GM20431 (cell line): ENCODE results near the gene HAND2.

Experiments used
- in situ Hi-C: fragments of 300-500 bp; cut with MseI, MboI; formaldehyde crosslinking; loops from one replicate; pipeline ENCODE4 v1.15.0; 2020; ENCODE audit warnings: low sequenced_read_pairs; ENCODE audit not compliant: unreplicated experiment

Gene HAND2

DNA sequence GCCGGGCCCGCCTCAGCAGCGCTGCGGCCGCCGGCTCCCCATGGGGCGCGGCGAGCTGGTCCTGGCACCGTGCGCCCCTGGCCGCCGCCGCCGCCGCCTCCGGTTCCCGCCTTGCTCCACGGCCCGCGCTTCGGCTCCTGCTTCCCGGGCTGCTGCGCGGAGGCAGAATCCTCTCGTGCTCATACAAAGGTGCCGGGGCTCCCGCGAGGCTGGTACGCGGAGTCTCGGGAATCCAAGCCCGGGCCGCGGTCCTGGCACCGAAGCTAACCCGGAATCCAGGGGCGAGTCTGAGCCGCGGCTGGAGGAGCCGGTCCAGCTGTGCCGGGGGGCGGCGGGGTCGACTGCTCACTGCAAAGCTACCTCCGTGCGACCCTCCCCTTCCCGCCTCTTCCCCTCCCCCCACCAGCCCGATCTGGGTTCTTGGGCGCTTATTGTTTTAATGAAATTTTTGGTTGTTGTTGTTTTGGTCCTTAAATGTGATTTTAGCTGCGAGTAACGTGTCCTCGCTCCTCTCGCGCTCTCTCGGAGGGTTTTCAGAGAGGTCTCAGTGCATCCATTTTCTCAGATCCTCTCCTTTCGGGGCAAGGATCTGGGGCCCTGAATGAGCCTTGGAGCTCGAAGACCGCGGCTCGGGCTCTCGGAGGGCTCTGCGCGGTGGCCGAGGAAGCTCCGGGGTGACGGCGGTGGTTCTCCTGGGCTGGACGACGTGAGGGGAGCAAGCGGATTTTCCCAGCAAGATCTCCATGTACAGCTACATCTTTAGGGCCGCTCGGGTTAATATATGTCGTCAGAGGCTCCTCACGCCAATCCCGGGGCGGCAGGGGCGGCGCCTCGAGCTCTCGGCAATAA, at the start of gene HAND2:
Gene HAND2 (minus strand): TSS at position 753 of the 849 bp plus-strand sequence. CDS start 940 bp downstream, outside the sequence.
- in situ Hi-C loops: no loop called here

- in situ Hi-C loops: no loop called here
Observed at GRCh38 chr4:173578956-173579355, 48.9 kb upstream of the HAND2 start.

DNA sequence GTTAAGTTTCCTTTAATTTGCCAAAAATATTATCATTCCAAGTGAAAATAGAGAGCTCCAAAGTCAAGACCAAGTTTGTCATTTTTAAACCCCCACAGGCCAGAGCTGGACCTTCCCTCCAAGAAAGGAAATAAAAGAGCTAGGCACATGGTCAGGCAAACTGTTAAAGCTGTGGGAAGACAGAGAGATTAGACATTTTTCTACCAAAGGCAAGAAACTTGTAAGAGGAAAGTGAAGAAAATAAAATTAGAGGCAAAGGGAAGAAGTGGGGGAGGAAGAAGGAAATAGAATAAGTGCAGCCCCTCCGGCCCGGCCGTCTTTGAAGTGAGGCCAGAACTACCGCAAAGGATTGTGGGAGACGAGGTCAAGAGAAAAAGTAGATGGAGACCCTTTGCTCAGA, 47.9 kb upstream of the HAND2 start:
- in situ Hi-C loops: no loop called here

DNA sequence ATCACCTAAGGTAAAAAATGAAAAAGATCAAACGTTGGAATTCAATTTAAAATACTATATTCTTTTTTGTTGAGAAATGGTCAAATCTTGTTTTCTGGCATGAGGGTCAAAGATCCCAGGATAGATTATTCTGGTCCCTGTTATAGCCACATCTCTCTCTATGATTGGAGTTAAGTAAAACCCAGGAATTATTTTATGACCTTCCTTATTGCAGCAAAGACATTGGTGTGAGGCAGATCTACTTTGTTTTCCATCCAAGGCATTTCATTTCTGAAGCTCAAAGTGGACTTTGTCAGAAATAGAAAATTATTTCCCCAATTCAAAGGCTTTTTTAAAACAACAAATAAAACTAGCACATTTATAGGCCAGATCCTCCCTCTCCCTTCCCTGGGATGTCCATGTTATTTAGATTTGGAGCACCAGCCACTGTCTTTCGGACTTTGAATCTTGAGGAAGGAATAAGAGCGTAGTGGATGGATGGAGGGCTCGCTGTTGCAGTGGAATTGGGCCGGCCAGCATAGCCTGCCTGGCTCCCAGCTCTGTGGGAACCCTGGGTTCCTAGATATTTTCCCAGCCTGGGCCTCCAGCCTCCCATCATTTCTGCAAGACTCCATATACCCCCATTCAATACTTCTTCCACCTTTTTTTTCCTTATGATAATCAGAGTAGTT, 45.6 kb upstream of the HAND2 start:
- in situ Hi-C loops: no loop called here

DNA sequence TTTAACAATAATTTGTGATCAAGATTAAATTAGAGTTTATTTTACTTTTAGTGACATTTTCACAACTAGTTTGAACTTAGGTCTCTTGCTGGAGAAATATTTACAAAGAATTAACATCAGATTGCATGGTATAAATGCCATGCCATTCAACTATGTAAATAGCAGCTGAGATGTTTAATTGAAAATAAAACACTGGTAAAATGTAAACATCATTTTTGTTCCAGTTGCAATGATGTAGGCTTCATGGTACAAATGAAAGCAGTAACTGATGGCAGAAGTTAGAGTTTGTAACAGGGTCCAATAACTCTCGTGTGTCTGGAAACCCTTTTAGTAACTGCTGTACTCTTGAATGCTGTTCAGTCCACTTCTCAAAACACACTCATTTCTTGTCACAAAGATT, 43.7 kb upstream of the HAND2 start:
- in situ Hi-C loops: no loop called here

DNA sequence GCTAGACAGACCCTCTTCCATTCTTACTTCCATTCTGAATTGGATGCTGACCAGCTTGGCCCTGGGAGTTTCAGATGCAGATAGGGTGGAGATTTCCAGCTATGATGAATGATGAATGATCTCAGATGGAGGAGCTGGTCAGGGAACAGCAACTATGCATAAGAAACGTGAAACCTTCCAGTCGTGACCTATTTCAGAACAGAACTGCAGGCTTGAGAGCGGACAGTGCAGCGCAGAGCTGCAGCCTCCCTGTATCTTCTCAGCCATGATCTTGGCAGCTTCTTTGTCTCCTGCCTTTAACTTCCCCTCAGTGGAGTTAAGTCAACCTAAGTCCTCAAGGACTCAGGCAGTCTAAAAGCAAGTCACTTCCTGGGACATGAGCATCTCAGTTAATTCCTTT, 43.3 kb upstream of the HAND2 start:
- in situ Hi-C loops: no loop called here

- in situ Hi-C loops: no loop called here
Observed at GRCh38 chr4:173572493-173573129, 42.6 kb upstream of the HAND2 start.

DNA sequence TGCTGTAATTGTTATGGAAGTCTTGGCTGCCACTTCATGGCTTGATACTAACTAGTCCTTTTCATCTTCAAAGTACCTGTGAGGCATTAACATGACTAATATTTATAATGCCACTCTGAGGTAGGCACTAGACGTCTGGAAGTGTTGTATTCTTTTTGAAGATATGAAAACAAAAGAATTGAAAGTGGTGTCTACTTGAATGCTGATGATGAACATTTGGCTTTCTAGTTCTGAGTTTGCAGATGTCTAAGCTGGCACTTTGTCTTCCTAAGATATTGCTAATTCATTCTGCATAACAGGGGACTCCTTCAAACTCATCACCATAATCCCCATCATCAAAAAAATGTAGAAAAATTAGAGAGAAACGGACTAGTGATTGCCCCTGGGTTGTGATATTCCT, 41.6 kb upstream of the HAND2 start:
- in situ Hi-C loops: no loop called here

- in situ Hi-C loops: no loop called here
Observed at GRCh38 chr4:173565281-173565680, 35.3 kb upstream of the HAND2 start.

- in situ Hi-C loops: no loop called here
Observed at GRCh38 chr4:173564461-173564860, 34.4 kb upstream of the HAND2 start.

- in situ Hi-C loops: no loop called here
Observed at GRCh38 chr4:173560896-173561295, 30.9 kb upstream of the HAND2 start.

DNA sequence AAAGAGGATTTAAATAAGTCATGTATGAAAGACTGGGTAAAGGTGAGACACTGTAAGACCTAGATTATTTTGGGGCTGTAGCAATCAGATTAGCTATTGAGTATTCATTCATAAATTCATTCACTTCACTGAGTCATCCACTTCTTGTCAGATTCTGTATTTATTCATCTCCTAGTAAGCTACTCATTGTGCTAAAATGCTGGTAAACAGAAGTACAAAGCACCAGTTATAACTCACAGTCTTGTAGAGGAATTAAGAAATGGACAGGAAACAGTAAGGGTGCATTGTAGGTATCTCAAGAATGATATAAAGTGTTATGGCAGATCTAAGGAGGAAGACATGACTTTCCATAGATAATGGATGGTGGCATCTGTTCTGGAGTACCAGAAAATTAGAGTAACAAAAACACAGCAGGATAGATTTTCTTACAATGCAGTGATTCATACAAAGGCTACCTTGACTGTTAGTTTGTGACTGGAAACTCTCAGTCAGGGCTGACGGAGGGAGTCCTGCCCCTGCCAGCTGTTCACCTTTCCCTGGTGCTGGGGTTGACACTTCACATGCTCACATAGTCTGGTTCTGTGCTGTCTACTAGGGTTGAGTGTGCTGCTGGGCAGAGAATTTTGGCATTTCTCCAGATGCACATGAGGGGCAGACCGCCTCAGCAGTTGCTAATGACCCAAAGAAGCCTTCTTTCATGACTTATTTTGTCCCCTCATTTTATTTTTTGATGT, 26.5 kb upstream of the HAND2 start:
- in situ Hi-C loops: no loop called here

DNA sequence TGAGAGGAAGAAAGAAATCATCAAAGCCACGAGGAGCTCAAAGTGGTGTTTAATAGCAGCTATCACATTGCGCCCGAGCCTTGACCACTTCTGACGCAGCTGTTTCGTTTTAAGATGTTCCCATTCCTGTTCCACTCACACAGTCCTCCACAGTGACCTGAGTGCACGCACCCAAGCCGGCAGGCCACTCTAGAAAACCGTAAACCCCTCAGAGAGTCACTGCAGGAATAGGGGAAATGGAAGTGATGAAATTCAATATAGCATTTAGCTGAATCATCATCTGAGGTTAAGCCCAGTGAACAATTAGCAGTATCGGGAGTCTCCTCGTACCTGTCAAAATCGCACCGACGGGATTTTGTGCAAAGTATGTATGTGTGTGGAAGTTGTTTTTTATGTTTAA, 17.9 kb upstream of the HAND2 start:
- in situ Hi-C loops: no loop called here

DNA sequence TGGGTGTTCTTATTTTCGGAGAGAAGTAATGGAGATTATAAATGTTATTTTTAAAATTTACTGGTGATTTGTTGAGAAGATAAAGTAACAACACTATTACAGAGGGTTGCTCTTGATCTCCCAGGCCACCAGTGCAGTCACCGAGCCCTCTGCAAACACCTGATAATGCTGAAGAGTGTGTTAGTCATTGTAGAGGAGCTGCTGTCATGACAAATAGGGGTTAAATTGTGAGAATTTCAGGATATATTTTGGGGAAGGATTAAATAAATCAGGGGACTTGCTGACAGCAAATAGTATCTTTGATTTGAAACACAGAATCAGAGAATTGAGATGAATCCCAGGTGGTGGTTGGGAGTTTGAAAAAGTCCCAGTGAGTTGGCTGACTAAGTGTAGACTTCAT, 16.7 kb upstream of the HAND2 start:
- in situ Hi-C loops: no loop called here

DNA sequence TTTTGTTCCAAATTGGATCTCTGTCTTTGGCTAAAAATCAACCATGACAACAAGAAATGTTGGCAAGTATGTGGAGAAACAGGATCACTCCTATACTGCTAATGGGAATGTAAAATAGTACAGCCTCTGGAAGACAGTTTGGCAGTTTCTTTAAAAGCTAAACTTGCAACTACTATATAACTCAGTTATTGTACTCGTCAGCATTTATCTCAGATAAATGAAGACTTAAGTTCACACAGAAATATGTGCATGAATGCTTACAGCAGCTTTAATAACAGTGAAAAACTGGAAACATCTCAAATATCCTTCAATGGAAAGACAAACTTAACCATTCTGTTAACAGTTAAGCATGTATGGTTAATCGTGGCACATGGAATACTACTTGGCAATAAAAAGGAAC, 15.4 kb upstream of the HAND2 start:
- in situ Hi-C loops: no loop called here

DNA sequence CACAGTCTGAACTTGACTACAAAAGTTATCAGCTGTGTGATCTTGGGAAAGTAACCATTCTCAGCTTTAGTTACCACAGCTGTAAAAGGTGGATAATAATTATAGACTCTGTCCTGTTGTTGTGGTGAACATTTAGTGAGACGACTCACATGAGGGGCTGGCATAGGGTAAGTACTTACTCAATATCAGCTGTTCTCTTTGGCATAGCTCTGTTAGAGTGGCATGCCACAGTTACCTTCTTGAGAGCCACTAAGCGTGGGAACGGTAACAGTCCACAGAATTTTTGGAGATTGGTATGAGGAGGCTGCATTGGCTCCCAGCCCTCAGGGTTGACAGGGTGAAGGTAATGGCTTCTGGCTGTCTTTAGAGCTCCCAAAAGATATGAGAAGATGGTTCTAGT, 13.2 kb upstream of the HAND2 start:
- in situ Hi-C loops: no loop called here

- in situ Hi-C loops: no loop called here
Observed at GRCh38 chr4:173539986-173540385, 10.0 kb upstream of the HAND2 start.

DNA sequence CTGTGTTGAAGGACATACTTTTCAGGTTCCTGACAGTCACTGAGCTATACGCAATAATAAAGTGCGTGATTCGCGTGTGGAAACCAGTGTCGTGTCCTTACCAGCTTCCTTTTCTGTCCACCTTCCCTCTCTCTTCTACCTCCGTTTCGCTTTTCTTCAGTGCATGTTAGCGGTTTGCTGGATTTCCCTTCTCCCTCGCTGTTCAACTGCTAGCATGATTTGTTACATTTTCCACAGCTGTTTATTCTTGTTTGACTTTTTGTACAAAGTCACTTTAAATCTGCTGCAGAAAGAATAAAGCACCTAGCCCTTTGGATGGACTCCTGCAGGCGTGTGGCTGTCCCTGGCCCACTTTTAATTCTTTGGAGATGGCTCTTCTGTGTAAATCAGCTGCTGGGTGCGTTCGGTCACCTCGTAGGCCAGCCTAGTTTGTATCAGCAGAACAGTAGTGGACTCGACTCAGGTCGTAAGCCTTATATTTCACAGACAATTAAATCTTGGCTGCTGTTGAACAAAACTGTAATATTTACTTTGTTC, 8.9 kb upstream of the HAND2 start:
- in situ Hi-C loops: no loop called here

DNA sequence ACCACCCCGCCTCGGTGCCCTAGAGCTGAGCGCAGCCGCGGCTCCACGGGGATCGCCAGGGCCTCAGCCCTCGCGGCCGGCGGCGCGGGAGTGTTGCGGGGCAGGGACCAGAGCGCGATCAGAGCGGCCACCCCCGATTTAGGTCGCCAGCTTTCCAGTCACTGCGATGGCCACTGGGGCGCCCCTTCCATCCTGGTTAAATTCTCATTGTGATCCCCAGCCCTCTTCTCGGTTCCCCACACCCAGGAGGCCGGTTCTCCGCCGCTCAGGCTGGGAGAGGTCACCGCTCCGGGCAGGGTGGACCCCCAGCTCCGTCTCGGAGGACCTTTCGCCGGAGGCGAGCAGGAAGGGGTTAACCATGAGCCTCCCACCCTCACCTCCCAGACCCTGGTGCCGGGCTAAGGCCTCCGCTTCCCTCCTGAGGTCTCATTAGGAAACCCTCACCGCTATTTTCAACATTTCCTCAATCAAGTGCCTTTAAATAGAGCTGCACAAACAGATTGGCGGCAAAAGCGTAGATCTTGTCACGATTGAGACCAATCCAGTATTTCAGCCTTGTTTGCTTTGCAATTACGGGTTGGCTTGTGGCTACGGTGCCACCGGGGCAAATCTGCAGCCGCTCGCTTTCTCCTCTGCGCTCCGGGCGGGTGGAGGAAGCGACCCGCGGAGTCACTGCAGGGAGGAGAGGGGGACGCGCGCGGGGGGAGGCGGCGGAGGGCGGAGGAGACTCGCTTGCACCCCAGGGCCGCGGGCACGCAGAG, 8.3 kb upstream of the HAND2 start:
- in situ Hi-C loops: no loop called here
